HG03135 (cell line): ENCODE measurements around the gene FAM124B.

Source experiments
- ATAC-seq: cut with Tn5 transposase; IDR thresholded peaks from one replicate; pipeline ENCODE4 v1.9.1; 2021; ENCODE audit warnings: mild to moderate bottlenecking, moderate library complexity; ENCODE audit not compliant: unreplicated experiment

Gene FAM124B, protein sequence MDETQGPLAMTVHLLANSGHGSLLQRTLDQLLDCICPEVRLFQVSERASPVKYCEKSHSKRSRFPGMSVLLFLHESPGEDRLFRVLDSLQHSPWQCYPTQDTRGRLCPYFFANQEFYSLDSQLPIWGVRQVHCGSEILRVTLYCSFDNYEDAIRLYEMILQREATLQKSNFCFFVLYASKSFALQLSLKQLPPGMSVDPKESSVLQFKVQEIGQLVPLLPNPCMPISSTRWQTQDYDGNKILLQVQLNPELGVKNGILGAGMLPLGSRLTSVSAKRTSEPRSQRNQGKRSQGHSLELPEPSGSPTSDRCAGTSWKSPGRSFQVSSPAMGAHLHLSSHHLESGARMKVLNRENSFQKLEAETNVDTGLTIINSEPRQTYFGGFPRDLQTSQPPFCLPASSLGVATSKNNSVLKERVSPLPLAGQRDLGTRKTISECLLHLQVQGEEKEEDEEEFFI

DNA sequence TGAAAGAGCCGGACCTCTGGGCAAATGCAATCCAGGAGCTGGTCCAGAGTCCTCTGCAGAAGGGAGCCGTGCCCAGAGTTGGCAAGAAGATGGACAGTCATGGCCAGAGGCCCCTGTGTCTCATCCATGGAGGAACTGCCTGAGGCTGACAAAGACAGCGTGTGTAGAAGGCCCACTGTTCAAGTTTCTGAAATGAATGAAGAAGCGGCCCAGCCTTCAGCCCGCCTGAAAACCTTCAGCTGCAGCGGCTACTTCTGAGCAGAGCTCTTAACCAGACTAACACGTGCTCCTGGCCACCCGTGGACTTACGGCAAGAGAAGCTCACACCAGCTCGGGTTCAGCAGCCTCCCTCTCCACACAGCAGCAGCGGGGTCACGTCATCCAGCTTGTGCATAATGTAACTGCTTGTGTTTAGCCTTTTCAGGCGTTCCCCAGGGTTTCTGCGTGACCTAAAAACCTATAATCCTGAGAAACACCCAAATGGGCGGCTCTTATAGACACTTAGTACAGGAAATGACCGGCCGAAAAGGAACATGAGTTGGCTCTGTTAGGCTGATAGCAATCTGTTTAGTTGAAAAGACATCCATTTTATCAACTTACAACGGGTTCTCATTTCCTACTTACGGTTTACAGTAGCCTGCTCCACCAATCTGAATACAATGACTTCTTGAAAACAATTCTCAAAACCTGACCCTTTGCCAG lies at the start of gene FAM124B:
TSS of gene FAM124B (minus strand) at position 467 of the 702 bp plus-strand sequence. CDS start at position 128, 339 bp downstream.
- ATAC-seq: peak; percentile 70

DNA sequence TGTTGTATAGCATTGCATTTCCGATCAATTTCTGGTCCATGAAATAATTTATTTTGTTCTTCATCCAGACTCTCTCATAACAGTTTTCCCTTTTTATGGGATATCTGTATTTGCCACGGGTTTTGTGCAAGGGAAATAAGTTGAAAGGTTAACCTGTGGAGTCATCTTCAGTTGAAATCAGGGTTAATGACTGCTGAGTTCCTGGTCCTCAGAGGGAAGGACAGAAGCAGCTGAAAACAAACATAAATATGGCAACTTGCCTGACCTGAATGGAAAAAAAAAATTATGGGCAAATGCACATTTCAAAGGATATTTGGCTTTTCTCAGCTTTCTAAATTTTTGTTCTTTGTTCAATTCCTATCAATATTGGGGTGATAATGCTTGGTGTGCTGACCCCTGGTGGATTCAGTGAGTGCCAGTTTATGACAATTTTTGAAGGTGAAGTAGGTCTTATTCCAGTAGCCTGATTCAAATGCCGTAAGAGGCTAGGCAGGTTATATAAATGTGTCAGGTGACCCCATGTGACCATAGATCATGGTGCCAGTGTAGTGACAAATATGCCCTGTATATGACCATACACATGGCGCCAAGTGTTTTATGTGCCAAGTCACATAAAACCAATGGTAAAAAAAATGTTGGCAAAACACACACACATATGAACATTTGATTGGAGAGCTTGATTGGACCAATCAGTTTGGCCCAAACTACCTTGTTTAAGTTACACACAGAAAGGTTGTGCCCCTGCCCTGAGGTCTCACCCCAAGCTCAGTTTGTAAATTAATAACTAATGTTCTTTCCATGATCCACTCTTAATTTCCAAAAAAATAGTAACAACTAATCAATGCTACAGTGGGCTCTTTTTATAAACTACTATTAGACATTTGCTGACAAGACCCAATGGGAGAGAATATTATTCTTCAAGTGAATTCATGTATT lies 47.6 kb upstream of the FAM124B start:
- no peak for ATAC-seq

DNA sequence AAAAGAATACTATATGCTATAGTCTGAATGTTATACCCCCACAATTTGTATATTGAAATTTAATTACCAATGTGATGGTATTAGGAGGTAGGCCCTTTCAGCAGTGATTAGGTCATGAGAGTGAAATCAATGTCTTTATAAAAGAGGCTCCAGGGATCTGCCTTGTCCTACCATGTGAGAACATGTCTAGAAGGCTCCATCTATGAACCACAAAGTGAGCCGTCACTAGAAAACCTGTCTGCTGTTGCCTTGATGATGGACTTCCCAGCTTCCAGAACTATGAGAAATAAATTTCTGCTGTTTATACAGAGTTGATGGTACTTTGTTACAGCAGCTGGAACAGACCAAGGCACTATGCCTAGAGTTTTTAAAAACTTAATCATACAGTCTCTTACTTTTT lies 46.3 kb upstream of the FAM124B start:
- no peak for ATAC-seq

DNA sequence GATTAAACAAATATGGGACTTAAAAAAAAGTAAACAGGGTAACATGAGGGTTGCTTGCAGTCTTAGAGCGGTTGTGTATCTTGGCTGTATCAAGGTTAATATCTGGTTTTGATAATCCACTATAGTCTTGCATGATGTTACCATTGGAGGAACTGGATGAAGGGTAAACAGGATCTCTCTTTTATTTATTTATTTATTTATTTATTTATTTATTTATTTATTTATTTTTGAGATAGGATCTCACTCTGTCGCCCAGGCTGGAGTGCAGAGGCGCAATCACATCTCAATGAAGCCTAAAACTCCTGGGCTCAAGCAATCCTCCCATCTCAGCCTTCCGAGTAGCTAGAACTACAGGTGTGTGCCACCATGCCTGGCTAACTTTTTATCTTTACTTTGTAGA lies 42.9 kb upstream of the FAM124B start:
- no peak for ATAC-seq

DNA sequence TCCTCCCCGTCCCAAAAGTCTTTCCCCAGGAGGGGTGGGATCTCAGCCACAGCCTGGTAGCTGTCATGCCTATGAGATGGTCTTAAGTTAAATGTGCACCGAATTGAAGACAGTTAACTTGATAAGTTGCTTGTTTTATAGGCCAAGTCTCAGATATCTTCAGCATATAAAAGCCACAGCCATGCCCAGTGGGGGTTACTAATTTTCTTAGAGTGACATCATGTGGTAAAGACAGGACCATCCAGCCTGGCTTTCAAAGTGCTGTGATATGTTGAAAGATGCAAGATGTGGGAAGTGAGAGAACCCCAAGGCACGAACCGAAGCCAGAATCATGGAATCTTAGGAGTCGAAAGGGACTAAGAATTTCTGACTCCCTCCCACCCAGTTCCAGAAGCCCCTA lies 42.1 kb upstream of the FAM124B start:
- ATAC-seq: no peak

DNA sequence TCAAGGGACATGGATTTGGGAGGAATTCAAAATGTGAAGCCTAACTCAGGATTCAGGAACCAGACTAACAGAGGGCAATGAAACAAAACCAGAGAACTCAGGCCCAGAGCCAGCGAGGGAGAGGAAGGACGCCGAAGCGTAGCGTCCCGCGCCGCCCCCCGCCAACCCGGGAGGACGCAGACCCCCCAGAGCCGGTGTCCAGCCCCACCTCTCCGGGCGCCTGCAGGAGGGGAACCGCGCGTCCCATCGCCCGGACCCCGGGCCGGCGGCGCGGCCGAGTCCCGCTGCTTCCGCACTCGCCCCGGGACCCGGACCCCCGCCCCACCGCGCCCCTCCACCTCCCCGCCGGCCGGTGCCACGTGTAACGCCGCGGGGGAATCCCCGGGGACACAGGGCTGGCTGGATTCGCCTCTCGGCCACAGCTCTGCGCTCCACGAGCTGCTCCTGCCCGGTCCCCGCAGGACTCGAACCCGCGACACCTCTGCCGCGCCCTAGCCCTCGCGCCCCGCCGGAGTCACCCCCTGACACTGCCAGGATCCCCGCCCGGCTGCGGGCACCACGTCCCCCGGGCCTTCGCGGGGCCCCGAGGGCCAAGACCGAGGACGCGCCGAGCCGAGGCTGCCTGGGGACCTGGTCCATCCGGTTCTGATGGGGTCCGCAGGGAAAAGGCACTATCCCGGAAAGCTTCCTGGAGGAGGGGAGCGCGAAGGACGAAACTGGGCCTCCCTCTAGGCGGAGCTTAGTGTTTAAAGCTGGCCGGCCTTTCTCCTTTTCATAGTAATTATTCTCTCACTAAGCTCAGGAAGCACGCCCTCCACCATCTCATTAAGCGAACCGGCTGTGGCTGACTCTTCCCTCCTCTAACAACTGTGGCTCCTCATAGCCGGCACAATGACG lies 40.4 kb upstream of the FAM124B start:
- no peak for ATAC-seq

DNA sequence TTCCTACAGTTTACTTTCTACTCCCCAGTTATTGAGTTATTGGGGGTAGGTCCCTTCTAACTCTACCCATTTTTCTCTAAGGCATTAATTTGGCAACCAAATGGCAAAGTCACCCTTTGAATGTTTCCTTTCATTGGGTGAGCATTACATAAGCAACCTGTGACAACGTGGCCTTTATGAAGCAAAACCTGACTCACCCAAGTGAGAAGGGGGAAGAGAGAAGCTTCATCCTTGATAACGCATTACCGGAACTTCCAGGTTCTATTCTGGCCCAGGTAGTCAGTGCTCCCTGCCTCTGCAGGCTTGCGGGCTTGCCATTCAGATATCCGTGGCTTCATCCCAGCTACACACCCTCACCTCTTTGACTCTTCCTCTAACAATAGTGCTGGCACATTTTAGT lies 39.1 kb upstream of the FAM124B start:
- no peak for ATAC-seq

DNA sequence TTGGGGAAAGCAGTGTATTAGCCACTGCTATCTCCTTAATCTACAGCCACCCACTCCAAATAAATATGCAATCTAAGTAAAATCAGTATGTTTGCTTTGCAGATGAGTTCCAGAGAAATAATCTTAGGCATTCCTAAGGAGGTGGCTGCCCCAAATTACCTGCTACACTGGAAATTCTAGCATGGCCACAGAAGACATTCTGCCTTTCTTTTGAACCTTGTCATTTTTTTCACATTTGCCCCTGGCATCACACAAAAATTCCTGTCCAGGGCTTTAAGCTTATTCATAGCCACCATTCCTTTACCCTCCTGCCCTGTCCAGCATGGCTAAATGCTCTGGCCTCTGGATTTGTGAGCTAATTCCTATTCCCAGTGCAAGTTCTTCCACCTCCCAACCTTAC lies 36.8 kb upstream of the FAM124B start:
- no peak for ATAC-seq

DNA sequence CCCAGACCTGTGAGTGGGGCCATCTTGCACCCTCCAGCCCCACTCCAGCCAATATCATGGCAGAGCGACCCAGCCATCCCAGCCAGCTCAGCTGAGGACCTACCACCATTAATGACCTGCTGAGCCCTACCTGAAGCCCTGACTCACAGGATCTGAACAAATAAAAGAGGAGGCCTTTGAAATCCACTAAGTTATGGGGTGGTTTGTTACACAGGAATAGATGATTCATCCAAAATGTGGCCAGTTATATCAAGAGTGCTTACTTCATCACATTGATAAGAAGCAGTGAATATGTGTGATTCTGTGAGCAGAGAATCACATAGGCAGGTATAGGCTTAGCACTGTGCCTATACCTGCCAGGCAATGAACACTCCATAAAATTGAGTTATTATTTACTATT lies 34.7 kb upstream of the FAM124B start:
- ATAC-seq: no peak

DNA sequence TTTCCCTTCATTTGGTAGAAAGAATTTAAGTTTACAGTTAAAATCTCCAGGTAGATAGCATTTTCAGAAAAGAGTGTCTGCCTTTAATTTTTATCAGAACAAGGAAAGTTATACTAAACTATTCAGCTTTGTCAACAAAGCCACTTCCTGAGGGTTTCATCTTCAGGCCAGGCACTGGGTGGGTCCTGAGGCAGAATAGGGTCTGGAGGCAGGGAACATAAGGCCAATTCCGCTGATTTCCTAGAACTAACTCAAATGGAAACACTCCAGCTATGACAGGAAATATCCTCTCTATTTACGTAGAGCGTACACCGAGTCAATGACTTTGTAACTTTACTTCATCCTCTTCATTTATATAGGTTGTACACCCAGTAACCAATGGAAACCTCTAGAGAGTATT lies 32.7 kb upstream of the FAM124B start:
- ATAC-seq: no peak

DNA sequence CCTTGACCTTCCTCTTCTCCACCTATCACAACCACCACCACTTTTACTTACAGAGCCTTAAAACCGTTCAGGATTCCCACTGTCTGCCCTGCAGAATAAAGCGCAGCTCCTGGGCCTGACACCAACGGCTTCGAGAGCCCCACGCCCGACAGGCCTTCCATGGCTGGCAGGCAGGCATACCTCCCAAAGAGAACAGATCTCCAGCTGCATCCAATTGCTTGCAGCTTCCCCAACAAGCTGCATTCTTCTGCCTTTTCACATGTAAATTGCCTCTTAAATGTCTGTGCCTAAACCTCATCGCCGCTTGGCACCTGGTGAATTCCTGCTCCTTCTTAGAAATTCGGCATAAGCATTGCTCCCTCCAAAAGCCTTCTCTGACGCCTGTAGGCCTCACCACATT lies 31.5 kb upstream of the FAM124B start:
- no peak for ATAC-seq

DNA sequence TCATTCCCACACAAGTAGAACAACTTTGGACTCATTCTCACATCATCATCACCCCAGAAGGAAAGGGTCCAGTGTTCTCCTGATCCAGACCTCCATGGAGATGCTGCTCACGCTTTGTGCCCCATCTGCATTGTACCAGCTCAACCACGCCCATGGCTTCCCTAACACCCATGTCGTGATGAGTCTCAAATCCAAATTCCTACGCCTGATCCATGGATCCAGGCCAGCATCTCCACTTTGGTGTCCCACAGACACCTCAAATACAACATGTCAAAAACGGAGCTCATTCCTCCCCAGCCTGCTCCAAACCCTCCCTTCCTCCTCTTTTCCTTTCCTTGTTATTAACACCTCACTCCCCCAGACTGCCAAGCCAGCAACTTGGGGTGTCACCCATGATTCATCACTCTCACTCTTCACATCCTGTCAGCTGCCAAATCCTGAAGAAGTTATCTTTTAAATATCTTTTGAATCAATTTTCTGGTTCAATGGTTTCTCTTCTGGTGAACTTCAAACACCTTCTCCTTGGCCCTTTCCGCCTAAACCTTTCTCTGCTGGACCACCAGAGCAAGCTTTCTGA lies 30.2 kb upstream of the FAM124B start:
- ATAC-seq: no peak

DNA sequence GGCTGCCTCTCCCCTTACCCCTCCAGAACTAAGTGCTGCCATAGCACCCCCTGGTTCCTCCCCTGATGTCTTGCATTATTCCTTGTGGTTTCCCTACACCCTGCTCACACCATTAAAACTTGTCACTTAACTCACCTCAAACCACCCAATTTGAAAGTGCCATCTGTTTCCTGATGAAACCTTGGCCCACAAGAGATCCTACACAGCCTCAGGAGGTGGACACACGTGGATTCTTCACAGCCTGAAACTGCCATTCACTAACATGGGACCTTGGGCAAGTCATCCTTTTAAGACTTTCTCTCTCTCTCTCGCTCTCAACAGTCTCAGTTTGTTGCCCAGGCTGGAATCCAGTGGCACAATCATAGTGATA lies 27.5 kb upstream of the FAM124B start:
- ATAC-seq: no peak

DNA sequence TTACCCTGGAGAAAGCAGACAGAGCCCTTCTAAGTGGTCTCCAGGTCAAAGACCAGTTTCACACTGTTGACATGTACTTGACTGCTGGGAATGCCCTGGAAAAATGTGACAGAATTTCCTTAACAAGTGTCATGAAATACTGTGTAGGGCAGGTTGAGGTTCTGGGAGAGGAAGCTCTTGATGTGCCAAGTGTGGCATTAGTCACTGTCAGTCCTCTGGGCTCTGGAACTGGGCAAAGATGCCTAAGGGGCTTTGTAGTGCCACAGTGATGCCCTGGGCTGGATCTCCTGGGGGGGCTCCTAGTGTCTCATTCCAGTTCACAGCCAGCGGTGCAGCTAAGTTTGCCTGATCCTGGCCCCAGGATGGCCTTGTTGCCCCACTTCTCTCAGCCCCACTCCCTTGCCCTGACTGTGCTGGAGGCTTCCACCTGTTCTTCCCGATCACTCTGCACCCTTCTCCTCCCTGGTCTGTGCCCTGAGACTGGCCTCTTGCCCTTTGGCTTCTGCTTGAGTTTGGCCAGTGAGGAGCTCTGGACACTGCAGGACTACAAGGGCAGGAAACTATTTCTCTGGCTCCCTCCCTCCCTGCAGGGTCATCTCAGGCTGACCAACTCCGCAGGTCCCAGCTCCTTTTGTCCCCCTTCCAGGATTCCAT lies 27.0 kb upstream of the FAM124B start:
- ATAC-seq: no peak

DNA sequence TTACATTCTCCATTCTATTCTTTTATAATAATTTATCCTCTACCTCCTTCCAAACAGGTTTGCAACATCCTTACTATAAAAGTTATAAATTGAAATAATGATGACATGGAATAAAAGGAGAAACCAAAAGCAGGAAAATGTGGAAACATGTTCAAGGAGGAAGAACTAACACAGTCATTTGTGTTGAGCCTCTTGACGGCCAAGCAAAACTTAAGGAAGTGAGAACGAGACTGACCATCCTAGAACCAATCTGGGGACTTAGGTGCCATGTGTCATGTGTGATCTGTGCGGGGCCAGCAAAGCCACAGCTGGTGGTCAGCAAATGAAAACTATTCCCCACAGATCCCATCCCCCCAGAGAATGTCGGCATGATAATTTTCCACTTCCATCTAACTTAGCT lies 25.6 kb upstream of the FAM124B start:
- no peak for ATAC-seq

DNA sequence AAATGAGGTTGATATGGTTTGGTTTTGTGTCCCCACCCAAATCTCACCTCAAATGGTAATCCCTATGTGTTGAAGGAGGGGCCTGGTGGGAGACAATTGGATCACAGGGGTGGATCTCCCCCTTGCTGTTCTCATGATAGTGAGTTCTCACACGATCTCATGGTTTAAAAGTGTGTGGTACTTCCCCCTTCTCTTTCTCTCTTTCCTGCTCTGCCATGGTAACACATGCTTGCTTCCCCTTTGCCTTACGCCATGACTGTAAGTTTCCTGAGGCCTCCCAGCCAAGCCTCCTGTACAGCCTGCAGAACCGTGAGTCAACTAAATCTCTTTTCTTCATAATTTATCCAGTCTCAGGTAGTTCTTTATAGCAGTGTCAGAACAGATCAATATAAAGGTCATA lies 24.7 kb upstream of the FAM124B start:
- no peak for ATAC-seq

DNA sequence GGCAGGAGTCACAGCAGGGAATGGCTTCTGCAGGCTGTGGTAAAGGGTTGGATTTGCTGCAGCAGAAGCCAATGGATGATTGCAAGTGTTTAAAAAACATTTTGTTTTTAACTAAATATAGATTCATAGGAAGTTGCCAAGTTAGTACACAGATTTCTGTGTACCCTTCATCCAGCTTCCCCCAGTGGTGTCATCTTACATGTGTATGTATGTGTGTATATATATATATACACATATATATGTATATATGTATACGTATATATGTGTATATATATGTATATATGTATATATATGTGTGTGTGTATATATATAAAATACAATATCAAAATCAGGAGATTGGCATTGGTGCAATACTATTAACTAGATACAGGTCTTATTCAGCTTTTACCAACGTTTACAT lies 19.2 kb upstream of the FAM124B start:
- no peak for ATAC-seq

DNA sequence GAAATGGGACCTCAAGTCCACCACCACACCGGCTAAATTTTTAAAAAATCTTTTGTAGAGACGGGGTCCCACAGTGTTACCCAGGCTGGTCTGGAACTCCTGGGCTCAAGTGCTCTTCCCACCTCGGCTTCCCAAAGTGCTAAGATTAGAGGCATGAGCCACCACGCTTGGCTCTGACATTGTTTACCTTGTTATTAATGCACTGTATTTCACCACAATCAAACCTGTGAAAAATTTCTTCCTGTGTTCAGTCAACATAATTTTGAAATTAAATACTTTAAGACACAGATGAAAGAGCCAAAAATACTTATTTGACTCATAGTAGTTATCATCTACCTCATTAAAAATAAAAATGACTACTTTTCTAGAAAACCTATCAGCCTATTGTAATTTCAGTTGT lies 16.0 kb upstream of the FAM124B start:
- no peak for ATAC-seq

DNA sequence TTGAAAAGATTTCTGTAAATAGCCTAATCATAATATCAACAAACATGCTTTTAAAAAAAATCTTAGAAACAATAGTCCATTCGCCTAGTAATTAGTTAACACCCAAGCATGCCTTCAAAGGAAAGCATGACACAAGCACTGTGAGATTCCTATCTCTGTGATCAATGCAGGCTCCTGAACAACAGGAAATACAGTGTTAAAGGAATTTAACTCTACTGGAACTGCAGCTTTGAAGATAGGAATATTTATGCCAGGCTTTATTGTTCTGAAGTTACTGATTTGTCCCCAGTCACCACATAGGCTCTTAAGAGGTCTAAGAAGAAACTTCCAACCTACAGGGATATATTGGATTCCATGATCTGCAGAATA lies 15.4 kb upstream of the FAM124B start:
- no peak for ATAC-seq
